SK-MEL-5 (cell line): ENCODE data around the gene CRACDL. TPM values are rescaled to one million over a fixed set of nuclear protein-coding genes. Genes with fewer than 3 reads are reported as not detected.

ENCODE experiments used
- DNase-seq: peaks from one replicate; pipeline ENCODE4 v3.0.0-alpha.2; 2016; ENCODE audit warnings: low read depth, low spot score
- in situ Hi-C: cut with HindIII; loops from 2 replicates; pipeline ENCODE4 v1.10.0; 2016; ENCODE audit warnings: low sequenced_read_pairs, high pct_unique_total_duplicates, low pct_unique_long_range_greater_than_20kb
- total RNA-seq: library from RNA; depleted of rRNA; stranded (reverse); fragments of >200 nt; shearing (Covaris generic); gene quantifications from 2 replicates; pipeline ENCODE4 v1.2.3, GENCODE V29; 2014

The CRACDL gene
- total RNA-seq, 1 experiment from 2014 or later = 0.95 TPM

GRCh38 chr2:98778741-98779483 is 157.1 kb downstream of the CRACDL start:
- in situ Hi-C loops = no loop called here
- DNase-seq = no peak

- in situ Hi-C loops = no loop called here
- DNase-seq = no peak
These were observed 157.9 kb downstream of the CRACDL start for GRCh38 chr2:98778151-98778550.

DNA sequence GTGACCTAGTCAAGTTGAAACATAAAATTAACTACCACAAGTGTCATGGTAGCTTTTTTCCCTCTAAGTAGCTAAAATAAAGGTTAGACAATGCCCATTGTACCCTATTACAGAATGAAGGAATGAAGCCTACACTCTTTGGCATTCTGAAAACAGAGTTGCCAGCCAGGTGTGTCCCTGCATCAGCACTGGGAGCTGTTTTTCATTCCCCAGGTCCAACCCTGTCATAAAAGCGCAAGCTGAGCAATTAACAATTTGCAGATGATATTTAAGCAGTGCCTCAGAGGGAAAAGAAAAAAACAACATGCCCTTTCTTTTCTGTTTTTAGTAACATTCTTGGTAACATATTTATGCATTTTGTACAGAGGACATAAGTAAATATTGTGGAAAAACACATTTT is 158.3 kb downstream of the CRACDL start:
- DNase-seq = no peak
- in situ Hi-C loops = no loop called here

DNA sequence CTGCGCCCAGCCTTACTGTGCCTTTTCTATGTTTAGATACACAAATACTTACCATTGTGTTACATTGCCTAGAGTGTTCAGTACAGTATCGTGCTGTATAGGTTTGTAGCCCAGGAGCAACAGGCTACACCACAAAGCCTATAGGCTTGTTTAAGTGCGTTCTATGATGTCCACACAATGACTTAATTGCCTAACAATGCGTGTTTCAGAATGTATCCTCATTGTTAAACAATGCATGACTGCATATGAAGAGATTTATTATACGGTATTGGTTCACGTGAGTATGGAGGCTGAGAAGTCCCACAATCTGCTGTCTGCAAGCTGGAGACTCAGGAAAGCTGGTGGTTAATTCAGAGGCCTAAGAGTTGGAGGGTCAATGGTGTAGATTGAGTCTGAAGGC is 158.9 kb downstream of the CRACDL start:
- DNase-seq = no peak

DNA sequence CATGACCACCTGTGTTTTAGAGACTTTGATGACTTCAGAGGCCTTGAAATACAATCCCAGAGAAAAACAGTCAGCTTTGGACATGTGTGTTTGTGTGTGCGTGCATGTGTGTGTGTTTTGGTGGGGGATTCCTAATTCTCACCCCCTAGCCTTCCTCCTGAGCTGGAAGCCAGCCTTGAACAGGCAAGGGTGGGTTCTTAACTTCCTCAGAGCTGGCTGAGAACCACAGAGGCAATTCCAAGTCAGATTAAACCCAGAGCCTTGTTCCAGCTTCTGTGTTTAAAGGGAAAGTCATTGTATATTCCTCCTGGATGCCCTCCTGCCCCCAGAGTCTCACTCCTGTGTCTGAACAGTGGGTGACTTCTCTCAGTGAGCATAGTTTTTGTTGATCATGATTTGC is 159.9 kb downstream of the CRACDL start:
- no peak for DNase-seq
- in situ Hi-C loops = no loop called here

More for the DNA sequence above, 158.9 kb downstream of the CRACDL start:
- in situ Hi-C loops = no loop called here

- in situ Hi-C loops = no loop called here
- no peak for DNase-seq
These were observed 160.7 kb downstream of the CRACDL start for GRCh38 chr2:98775146-98775986.

- DNase-seq = no peak
These were observed 162.1 kb downstream of the CRACDL start for GRCh38 chr2:98773907-98774306.

GRCh38 chr2:98773169-98773568 is 162.9 kb downstream of the CRACDL start:
- in situ Hi-C loops = no loop called here
- no peak for DNase-seq

More at GRCh38 chr2:98773907-98774306, 162.1 kb downstream of the CRACDL start:
- in situ Hi-C loops = no loop called here

DNA sequence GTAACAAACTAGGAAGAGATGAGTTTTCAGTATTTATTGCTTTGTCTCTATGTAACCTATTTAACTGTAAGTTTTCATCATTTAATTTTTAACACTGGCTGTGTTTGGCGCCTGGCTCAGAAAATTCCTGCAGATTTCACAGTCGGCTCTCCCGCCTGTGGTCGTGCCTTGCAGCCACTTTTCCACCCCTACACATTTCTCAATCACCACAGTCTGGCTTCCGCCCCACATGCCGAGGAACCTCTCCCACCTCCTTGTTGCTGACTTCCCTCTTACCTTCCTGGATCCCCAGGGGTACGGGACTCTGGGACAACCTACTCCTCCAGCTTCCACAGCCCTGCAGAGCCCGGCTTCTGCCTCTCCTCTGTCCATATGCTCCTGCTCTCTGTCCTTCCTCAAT is 163.5 kb downstream of the CRACDL start:
- no peak for DNase-seq
- in situ Hi-C loops = no loop called here

DNA sequence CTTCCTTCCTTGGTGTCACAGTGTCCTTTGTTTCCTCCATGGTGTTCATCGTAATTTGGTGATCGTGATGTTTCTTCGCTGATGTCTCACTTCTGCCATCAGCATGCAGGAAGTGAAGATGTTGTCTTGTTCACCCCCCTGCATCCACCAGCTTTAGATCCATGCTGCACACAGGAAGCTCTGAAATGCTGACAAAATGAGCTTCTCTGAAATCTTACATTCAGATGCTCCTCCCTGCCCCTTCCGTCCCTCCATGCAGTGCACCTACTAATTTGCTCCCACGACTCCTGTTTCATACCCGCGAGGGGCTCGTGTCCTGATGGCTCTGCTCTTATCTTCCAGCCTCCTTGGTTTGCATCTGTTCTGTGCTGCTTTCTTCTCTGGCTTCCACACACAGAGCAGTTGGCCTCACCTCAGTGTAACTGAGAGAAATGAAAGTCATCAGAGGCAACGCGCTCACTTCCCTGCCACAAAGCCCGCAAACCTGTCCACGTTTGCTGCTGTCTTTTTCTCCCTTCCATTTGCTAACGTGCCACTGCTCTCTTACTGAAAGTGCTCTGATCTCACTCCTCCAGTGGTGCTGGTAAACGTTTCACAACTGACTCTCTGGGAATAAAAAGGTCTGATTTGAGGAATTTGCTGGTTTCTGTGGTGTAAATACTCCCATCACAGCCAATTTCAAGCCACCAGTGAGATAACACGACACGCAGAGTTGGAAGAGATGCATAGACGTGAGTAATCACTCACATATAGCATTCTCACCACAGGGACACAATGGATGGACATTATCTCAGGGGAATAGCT is 164.1 kb downstream of the CRACDL start:
- DNase-seq = no peak
- in situ Hi-C loops = no loop called here

GRCh38 chr2:98771264-98771663 is 164.8 kb downstream of the CRACDL start:
- DNase-seq = no peak
- in situ Hi-C loops = no loop called here

- in situ Hi-C loops = no loop called here
- DNase-seq = no peak
These were observed 166.2 kb downstream of the CRACDL start for GRCh38 chr2:98769784-98770183.

DNA sequence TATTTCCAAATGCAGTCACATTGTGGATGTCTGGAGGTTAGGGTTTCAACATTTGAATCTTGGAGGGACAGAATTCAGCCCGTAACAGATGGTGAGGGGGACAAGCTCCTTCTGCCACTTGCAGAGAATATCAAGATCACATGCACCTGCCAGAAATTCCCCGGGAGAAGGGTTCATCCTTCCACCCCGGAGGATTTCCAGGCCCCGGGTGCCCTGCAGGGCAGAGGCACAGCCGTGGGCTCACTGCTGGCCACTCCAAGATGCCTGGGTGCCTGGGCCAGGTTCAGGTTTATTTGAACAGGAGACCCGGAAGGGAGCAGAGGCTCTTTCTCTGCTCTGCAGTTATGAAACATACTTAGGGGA is 166.9 kb downstream of the CRACDL start:
- in situ Hi-C loops = no loop called here
- no peak for DNase-seq

- DNase-seq = peak; percentile 62
- in situ Hi-C loops = no loop called here
These were observed 167.5 kb downstream of the CRACDL start for GRCh38 chr2:98768384-98769113.

DNA sequence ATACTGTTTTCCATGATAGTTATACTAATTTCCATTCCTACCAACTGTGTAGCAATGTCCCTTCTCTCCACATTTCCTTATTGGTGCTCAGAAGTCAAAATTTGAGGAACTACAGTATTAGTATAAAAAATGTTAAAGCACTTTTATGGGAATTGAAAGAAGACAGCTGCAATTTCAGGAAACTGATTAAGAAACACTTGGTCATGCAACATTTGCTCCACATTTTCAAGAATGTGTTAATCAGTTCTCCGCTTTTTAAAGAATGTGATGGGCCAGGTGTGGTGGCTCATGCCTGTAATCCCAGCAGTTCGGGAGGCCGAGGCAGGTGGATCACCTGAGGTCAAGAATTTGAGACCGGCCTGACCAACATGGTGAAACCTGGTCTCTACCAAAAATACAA is 171.5 kb downstream of the CRACDL start:
- in situ Hi-C loops = no loop called here
- no peak for DNase-seq

GRCh38 chr2:98763209-98763951 is 172.6 kb downstream of the CRACDL start:
- in situ Hi-C loops = no loop called here
- DNase-seq = no peak

- in situ Hi-C loops = no loop called here
- no peak for DNase-seq
These were observed 174.1 kb downstream of the CRACDL start for GRCh38 chr2:98761909-98762308.
